ENCODE data around the gene SAMD4B.

Gene SAMD4B

GRCh38 chr19:39389631-39390414 is 47.6 kb downstream of the SAMD4B start:
- TF ChIP-seq, protein P1, sequence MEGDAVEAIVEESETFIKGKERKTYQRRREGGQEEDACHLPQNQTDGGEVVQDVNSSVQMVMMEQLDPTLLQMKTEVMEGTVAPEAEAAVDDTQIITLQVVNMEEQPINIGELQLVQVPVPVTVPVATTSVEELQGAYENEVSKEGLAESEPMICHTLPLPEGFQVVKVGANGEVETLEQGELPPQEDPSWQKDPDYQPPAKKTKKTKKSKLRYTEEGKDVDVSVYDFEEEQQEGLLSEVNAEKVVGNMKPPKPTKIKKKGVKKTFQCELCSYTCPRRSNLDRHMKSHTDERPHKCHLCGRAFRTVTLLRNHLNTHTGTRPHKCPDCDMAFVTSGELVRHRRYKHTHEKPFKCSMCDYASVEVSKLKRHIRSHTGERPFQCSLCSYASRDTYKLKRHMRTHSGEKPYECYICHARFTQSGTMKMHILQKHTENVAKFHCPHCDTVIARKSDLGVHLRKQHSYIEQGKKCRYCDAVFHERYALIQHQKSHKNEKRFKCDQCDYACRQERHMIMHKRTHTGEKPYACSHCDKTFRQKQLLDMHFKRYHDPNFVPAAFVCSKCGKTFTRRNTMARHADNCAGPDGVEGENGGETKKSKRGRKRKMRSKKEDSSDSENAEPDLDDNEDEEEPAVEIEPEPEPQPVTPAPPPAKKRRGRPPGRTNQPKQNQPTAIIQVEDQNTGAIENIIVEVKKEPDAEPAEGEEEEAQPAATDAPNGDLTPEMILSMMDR (IDR thresholded peaks at IDR 0.05; ENCODE audit: extremely low read depth, insufficient read depth, missing control alignments) = no peak
- in situ Hi-C loops (cut with MboI; ENCODE audit: low pct_unique_long_range_greater_than_20kb, low sequenced_read_pairs, unreplicated experiment) = no loop called here
- no peak for DNase-seq (ENCODE audit: low spot score)

DNA sequence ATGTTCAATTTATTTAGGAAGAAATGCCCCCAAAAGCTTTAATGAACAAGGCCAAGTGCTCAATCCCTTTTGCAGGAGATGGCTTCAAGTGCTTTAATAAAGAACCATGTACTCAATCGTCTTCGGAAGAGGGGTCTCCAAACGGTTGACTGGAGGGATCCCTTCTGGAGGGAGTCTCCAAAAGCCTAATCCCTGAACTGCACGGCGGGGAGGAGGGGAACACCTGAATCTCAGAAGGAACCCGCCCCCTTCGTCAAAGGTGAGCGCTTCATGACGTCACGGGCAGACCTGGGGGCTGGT is 48.2 kb downstream of the SAMD4B start:
- DNase-seq (ENCODE audit: low spot score) = no peak
- in situ Hi-C loops (cut with MboI; ENCODE audit: low pct_unique_long_range_greater_than_20kb, low sequenced_read_pairs, unreplicated experiment) = no loop called here
- TF ChIP-seq, protein P1 (IDR thresholded peaks at IDR 0.05; ENCODE audit: extremely low read depth, insufficient read depth, missing control alignments) = no peak

DNA sequence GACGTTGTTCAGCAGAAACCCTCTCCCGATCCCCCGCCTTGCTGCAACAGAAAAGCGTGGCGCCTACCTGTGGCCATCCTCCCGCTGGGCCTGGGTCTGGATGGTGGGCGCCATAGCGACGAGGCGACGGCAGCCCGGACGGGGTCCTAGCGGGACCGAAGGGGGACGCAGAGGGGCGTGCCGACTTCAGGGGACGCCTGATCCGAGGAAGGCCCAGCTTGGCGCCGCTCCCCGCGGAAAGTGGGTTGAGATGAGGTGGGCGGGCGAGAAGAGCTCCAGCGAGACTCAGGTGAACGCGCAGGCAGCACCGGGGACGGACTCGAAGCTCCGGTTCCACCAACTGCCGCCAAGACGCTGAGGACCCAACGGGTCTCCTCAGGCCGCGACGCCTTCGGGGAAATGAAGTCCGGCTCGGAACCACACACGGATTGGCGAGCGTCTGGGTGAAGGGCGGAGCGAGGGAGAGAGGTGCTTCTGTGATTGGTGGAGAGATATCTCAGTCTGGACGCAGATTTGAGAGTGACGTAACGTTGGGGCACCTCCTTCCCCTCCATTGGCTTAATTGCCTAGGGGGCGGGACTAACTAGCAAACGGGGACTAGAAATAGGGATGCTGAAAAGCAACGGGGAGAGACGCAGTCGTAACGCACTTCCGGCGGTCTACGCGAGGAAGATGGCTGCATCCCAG is 48.7 kb downstream of the SAMD4B start, which contains the start of the genes MED29 and PAF1:
TSS of gene MED29 (plus strand) at position 628 of the 687 bp plus-strand sequence. CDS start at position 673, 45 bp downstream.
TSS of gene PAF1 (minus strand) at position 356 of the 687 bp plus-strand sequence. CDS start at position 114, 242 bp downstream.
- in situ Hi-C loops (cut with MboI; ENCODE audit: low pct_unique_long_range_greater_than_20kb, low sequenced_read_pairs, unreplicated experiment) = no loop called here
- DNase-seq (ENCODE audit: low spot score) = peak; percentile 99
- TF ChIP-seq, protein P1 (IDR thresholded peaks at IDR 0.05; ENCODE audit: extremely low read depth, insufficient read depth, missing control alignments) = peak; percentile 25

DNA sequence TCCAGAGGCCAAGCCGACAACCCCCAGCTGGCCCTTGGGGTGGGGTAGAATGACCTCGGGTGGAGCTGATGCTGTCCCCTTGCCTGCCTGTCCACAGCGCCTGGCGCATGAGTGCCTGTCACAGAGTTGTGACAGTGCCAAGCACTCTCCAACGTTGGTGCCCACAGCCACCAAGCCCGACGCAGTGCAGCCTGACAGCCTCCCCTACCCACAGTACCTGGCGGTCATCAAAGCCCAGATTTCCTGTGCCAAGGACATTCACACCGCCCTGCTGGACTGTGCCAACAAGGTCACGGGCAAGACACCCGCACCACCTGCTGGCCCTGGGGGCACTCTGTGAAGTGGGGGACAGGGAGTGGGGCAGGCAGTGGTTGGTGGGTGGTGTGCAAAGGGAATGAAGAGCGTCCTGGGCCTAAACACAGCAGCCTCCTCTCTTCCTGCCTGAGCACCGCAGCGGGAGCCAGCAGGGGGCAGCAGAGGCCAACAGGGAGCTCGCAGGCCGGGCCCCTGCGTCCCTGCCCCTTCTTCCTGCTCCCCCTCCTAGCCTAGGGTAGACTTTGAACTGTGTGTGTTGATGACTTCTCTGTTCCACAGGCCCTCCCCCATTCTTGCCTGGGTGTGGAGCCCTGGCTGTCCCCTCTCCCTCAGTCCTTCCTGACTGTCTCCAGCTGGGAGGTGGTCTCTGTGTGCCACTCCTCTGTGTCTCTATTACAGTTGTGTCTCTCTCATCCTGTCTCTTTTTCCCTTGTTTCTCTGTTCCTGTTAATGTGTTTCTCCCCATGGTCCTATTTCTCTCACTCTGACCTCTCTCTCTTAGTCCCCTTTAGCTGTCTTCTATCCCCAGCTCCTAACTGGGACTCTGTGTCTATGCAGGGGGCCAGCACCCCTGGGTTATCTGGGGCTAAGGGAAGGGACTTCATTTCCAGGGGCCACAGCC is 55.4 kb downstream of the SAMD4B start:
- peak; percentile 87 for DNase-seq (ENCODE audit: low spot score)
- TF ChIP-seq, protein P1 (IDR thresholded peaks at IDR 0.05; ENCODE audit: extremely low read depth, insufficient read depth, missing control alignments) = peak; percentile 98
- in situ Hi-C loops (cut with MboI; ENCODE audit: low pct_unique_long_range_greater_than_20kb, low sequenced_read_pairs, unreplicated experiment) = no loop called here

DNA sequence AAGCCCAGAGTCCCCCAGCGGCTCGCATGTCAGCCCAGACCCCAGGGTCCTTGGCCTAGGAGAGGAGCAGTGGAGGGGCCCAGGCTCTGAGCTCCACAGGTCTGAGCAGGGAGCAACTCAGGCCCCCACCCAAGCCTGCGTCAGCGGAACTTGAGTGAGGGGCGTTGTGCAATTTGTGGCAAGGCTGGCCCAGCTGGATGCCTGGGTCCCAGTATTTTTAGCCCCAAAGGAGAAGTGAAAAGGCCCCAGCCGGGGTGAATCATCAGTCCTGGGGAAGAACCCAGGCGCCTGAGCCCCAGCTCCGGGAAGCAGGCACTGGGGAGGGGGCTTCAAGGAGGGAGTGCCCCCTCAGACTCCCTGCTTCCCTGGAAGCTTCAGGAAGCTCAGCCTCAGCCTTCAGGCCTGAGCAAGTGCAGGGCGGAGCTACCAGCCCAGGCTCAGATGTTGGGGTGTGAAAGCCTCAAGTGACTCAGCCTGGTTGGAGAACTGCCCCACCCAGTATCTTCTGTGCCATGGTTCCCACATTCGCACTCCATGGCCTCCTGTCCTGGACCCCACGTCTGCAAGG is 56.2 kb downstream of the SAMD4B start:
- in situ Hi-C loops (cut with MboI; ENCODE audit: low pct_unique_long_range_greater_than_20kb, low sequenced_read_pairs, unreplicated experiment) = no loop called here
- no peak for DNase-seq (ENCODE audit: low spot score)
- TF ChIP-seq, protein P1 (IDR thresholded peaks at IDR 0.05; ENCODE audit: extremely low read depth, insufficient read depth, missing control alignments) = no peak

GRCh38 chr19:39399668-39400050 is 57.4 kb downstream of the SAMD4B start:
- no peak for DNase-seq (ENCODE audit: low spot score)
- in situ Hi-C loops (cut with MboI; ENCODE audit: low pct_unique_long_range_greater_than_20kb, low sequenced_read_pairs, unreplicated experiment) = no loop called here
- TF ChIP-seq, protein P1 (IDR thresholded peaks at IDR 0.05; ENCODE audit: extremely low read depth, insufficient read depth, missing control alignments) = no peak

Measured in GM13977 (cell line).